GM21360 (cell line): ENCODE data around the gene FRY.

Source experiments
- ATAC-seq: cut with Tn5 transposase; IDR thresholded peaks from one replicate; pipeline ENCODE4 v1.9.1; 2021; ENCODE audit warnings: mild to moderate bottlenecking, moderate library complexity; ENCODE audit not compliant: unreplicated experiment

FRY gene

GRCh38 chr13:32297206-32297605, 265.6 kb downstream of the FRY start:
- no peak for ATAC-seq

GRCh38 chr13:32298695-32299094, 267.1 kb downstream of the FRY start:
- ATAC-seq = no peak

DNA sequence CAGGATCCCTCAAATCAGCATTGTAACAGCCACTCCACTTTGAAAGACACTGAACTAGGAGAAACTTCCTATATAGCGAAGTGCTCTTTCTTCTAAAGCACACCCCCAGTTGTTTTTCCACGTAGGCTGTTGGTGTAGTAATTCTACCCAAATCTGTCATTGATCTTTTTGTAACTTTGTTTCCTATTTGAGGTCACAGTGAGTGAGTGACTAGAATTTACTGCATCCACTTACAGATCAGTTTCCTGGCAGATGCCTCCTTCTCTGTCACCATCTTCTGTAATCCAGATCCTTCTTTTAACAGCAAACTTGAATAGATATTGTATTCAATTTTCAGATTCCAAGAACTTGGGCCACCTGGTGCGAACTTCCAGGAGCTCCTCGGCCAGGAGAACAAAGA, 268.3 kb downstream of the FRY start:
- no peak for ATAC-seq

DNA sequence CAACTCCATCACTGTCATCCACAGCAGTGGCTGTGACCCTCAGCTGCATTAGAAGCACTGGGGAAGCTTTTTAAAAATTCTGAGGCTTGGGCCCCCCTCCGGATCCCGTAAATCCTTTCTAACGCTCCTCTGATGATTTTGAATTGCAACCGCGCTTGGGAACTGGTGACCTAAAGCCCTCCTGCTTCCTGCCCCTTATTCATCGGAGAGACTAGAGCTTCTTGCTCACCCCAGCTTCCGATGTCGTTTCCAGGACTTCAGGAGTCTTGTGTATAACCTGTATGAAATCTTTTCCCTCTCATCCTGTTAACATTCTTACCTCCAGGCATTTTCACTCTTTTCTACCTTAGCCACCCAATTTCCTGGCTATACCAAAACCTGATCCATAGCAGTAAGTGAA, 268.8 kb downstream of the FRY start:
- ATAC-seq = no peak

DNA sequence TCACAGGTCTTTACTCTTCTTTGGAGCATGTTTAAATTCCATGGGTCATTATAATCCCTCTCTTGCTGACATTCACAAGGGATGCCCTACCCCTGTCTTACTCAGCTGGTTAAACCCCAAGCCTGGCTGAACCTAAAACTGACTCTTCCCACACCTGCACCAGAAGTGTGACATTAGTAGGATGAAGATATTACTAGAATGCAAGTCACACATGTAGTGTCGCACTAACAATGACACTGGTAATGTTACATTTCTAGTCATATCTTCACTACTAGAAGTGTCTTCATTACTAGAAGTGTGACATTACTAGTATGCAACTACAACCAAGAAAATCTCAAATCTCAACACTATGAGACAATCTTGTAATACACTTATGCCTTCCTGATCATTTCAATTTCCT, 269.3 kb downstream of the FRY start:
- ATAC-seq = no peak

GRCh38 chr13:32302461-32302860, 270.9 kb downstream of the FRY start:
- ATAC-seq = no peak

- ATAC-seq = no peak
These were observed 274.1 kb downstream of the FRY start for GRCh38 chr13:32305646-32306045.

- ATAC-seq = peak; percentile 29
These were observed 277.9 kb downstream of the FRY start for GRCh38 chr13:32309312-32310133.

DNA sequence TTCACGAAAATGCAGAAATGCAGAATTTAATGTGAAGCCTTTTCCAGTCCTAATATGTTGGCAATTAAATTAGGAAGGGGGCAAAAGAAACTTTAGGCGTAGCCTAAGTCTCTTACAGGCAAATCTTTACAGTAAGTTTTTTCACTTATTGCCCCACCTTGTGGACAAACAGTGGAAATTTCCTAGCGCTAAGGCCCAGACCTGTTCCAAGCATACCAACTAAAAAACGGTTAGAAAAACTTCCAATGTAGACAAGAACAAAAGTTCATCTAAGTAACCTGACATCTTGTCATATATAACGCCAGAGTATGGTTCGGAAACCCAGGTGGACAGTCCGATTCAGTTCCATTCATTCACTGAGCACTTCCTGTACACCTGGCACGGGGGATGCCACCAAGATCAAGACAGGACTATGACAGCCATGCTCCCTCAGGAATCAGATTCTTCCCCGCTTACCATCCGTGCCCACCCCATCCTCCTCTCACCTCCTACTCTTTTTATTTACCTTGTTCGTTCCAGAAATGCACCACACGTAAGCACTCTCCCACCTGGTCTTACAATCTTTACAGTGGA, 278.6 kb downstream of the FRY start:
- peak; percentile 53 for ATAC-seq

- ATAC-seq = no peak
These were observed 279.8 kb downstream of the FRY start for GRCh38 chr13:32311188-32311897.

GRCh38 chr13:32314271-32315237, 283.0 kb downstream of the FRY start:
- peak; percentile 25 for ATAC-seq

DNA sequence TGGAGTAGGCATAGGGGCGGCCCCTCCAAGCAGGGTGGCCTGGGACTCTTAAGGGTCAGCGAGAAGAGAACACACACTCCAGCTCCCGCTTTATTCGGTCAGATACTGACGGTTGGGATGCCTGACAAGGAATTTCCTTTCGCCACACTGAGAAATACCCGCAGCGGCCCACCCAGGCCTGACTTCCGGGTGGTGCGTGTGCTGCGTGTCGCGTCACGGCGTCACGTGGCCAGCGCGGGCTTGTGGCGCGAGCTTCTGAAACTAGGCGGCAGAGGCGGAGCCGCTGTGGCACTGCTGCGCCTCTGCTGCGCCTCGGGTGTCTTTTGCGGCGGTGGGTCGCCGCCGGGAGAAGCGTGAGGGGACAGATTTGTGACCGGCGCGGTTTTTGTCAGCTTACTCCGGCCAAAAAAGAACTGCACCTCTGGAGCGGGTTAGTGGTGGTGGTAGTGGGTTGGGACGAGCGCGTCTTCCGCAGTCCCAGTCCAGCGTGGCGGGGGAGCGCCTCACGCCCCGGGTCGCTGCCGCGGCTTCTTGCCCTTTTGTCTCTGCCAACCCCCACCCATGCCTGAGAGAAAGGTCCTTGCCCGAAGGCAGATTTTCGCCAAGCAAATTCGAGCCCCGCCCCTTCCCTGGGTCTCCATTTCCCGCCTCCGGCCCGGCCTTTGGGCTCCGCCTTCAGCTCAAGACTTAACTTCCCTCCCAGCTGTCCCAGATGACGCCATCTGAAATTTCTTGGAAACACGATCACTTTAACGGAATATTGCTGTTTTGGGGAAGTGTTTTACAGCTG, 283.9 kb downstream of the FRY start, which contains the start of the genes BRCA2 and ZAR1L:
BRCA2 (plus strand) TSS at position 271 of the 790 bp plus-strand sequence. CDS start 953 bp downstream, outside the sequence.
ZAR1L (minus strand) TSS at position 126 of the 790 bp plus-strand sequence. CDS start 3,438 bp downstream, outside the sequence.
- peak; percentile 89 for ATAC-seq

GRCh38 chr13:32316028-32316339, 284.4 kb downstream of the FRY start:
- peak; percentile 42 for ATAC-seq

- ATAC-seq = no peak
These were observed 284.9 kb downstream of the FRY start for GRCh38 chr13:32316501-32316900.

DNA sequence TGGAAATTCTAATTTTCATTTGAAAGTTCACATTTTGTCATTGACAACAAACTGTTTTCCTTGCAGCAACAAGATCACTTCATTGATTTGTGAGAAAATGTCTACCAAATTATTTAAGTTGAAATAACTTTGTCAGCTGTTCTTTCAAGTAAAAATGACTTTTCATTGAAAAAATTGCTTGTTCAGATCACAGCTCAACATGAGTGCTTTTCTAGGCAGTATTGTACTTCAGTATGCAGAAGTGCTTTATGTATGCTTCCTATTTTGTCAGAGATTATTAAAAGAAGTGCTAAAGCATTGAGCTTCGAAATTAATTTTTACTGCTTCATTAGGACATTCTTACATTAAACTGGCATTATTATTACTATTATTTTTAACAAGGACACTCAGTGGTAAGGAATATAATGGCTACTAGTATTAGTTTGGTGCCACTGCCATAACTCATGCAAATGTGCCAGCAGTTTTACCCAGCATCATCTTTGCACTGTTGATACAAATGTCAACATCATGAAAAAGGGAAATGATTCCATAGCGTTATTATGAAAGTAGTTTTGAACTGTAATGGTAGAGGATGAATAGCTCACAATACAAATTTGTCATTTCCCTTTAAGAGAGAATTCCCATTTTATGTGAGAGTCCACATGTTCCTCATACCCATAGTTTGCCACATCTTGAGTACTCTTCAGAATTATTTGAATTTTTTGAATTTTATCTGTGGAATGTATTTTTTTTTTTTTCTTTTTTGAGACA, 286.3 kb downstream of the FRY start:
- ATAC-seq = no peak

GRCh38 chr13:32320528-32320927, 289.0 kb downstream of the FRY start:
- no peak for ATAC-seq

GRCh38 chr13:32323912-32324311, 292.3 kb downstream of the FRY start:
- no peak for ATAC-seq

DNA sequence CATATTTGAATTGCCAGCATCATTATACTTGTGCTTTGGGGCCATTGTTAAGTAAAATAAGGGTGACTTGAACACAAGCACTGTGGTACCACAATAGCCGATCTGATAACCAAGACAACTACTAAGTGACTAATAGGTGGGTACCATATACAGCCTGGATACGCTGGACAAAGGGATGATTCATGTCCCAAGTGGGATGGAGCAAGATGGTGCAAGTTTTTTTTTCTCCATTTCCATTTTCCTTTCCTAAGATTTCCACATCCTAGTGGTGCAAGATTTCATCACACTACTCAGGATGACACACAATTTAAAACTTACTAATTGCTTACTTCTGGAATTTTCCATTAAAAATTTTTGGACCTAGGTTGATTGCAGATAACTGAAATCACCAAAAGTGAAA, 298.9 kb downstream of the FRY start:
- no peak for ATAC-seq

GRCh38 chr13:32334671-32335070, 303.1 kb downstream of the FRY start:
- no peak for ATAC-seq
